ENCODE results near the gene TACC2. TPM values are rescaled to one million over a fixed set of nuclear protein-coding genes. Genes with fewer than 3 reads are reported as not detected.

The TACC2 gene
- total and polyA plus RNA-seq, 12 donors: 68.1 to 451 (median 364) TPM

DNA sequence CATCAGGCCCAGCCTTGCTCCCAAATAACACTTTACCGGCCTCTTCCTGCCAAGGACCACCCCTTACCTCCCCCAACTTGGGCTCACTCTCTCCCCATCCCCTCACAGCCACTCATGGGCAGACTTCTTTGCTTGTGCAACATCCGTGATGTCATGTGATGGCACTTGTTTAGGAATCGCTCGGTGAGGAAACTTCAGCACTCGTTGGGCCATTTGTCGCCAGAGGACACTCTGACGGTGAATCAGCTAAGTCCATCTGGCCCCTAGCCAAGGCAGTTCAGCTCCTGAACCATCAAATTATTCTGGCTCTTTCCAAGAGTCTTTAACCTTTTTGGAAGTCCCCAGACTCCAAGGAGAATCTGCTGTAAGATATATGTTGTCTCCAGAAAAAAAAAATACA is 301.4 kb downstream of the TACC2 start:
- DNase-seq (no peak), ATAC-seq (no peak)
- 79 to 84% methylated on average over 7 of the region's 7 CpGs for WGBS, 2 donors
- H3K4me1 ChIP-seq: peaks cover 3 to 34% (median 17%) of the 10 kb centered on the region in 9 donors
- H3K9me3 ChIP-seq: no peaks in the 10 kb centered on the region
- no peaks in the 10 kb centered on the region for H3K27me3 ChIP-seq
- H3K27ac ChIP-seq: no peak overlapping the region
- no peak overlapping the region for H3K4me3 ChIP-seq
- intact Hi-C loops (cut with DNase I): loop anchor here in 5 of 10 donors (10.0 kb wide), 2 partner anchors 414 to 1264 kb away; no protein-coding TSS in a partner anchor
- no peaks in the 10 kb centered on the region for H3K36me3 ChIP-seq
- TF ChIP-seq, protein P1, sequence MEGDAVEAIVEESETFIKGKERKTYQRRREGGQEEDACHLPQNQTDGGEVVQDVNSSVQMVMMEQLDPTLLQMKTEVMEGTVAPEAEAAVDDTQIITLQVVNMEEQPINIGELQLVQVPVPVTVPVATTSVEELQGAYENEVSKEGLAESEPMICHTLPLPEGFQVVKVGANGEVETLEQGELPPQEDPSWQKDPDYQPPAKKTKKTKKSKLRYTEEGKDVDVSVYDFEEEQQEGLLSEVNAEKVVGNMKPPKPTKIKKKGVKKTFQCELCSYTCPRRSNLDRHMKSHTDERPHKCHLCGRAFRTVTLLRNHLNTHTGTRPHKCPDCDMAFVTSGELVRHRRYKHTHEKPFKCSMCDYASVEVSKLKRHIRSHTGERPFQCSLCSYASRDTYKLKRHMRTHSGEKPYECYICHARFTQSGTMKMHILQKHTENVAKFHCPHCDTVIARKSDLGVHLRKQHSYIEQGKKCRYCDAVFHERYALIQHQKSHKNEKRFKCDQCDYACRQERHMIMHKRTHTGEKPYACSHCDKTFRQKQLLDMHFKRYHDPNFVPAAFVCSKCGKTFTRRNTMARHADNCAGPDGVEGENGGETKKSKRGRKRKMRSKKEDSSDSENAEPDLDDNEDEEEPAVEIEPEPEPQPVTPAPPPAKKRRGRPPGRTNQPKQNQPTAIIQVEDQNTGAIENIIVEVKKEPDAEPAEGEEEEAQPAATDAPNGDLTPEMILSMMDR (IDR thresholded peaks at IDR 0.05): no peak

DNA sequence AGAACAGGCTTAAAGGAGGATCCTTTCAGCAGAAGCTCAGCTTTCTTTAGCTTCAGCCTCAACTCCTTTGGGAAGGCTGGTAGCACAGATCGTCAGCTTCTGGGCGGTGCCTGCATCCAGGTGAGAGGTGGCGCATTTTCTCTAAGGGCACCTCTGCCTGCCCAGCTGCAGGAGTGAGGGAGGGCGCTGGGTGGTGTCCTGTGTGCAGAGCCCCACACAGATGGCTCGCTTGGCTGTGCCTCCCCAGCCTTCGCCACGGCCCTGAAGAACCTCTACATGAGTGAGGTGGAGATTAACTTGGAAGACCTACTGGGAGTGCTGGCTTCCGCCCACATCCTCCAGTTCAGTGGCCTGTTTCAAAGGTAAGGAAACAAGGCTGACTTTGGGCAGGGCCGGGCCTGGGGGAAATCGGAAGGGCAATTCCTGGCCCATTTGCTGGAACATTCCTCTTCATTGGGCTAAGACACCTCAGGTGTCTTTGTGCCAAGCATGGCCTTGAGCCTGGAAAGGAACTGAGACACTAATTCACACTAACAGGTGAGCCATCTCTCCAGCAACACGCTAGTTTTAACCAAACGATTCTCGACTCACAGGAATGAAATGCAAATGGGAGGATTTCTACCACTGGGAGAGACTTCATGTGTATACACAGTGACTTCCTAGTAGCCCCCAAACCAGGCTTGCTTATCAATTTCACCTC is 302.0 kb downstream of the TACC2 start:
- ATAC-seq (no peak), DNase-seq (no peak)
- Histone ChIP-seq H3K4me1 (peaks cover 3 to 34% (median 17%) of the 10 kb centered on the region in 9 donors), H3K27ac (no peak overlapping the region), H3K4me3 (no peak overlapping the region), H3K36me3 (no peaks in the 10 kb centered on the region), H3K27me3 (no peaks in the 10 kb centered on the region), H3K9me3 (no peaks in the 10 kb centered on the region)
- 91 to 97% methylated on average over 13 of the region's 13 CpGs for WGBS, 2 donors
- TF ChIP-seq, protein P1 (IDR thresholded peaks at IDR 0.05): no peak
- intact Hi-C loops (cut with DNase I): loop anchor here in 5 of 10 donors (10.0 kb wide), 2 partner anchors 414 to 1264 kb away; no protein-coding TSS in a partner anchor

- 90 to 92% methylated on average over 5 of the region's 5 CpGs for WGBS, 2 donors
- H3K9me3 ChIP-seq: no peaks in the 10 kb centered on the region
- H3K27me3 ChIP-seq: no peaks in the 10 kb centered on the region
- no peak for ATAC-seq
- peaks cover under 1 to 27% (median 16%) of the 10 kb centered on the region in 9 donors for H3K4me1 ChIP-seq
- no peaks in the 10 kb centered on the region for H3K36me3 ChIP-seq
- H3K4me3 ChIP-seq: no peak overlapping the region
- no peak for DNase-seq
- intact Hi-C loops (cut with DNase I): loop anchor here in 5 of 10 donors (10.0 kb wide), 2 partner anchors 413 to 1263 kb away; no protein-coding TSS in a partner anchor
- H3K27ac ChIP-seq: no peak overlapping the region
- TF ChIP-seq, protein P1 (IDR thresholded peaks at IDR 0.05): no peak
Measured at GRCh38 chr10:122291739-122292138, 302.8 kb downstream of the TACC2 start.

- no peaks in the 10 kb centered on the region for H3K27me3 ChIP-seq
- TF ChIP-seq, protein P1 (IDR thresholded peaks at IDR 0.05): no peak
- DNase-seq (no peak), ATAC-seq (no peak)
- H3K9me3 ChIP-seq: no peaks in the 10 kb centered on the region
- no peaks in the 10 kb centered on the region for H3K36me3 ChIP-seq
- H3K4me3 ChIP-seq: no peak overlapping the region
- H3K27ac ChIP-seq: no peak overlapping the region
- H3K4me1 ChIP-seq: peaks cover 0 to 21% (median 9%) of the 10 kb centered on the region in 9 donors
- WGBS, 2 donors: 88 to 92% methylated on average over 3 of the region's 3 CpGs
- intact Hi-C loops (cut with DNase I): loop anchor here in 5 of 10 donors (10.0 kb wide), 2 partner anchors 412 to 1262 kb away; no protein-coding TSS in a partner anchor
Measured at GRCh38 chr10:122292376-122292775, 303.4 kb downstream of the TACC2 start.
